VCaP (cell line): ENCODE data around the gene KCNT2.

ENCODE experiments used
- H3K27ac ChIP-seq: fragments of 450-650 bp; 2 replicates; pipeline ENCODE4 v1.5.1; 2017
- CTCF ChIP-seq: fragments of 450-650 bp; conservative IDR thresholded peaks from 2 replicates; pipeline ENCODE4 v1.5.1; 2017; ENCODE audit warnings: mild to moderate bottlenecking, moderate library complexity

Gene KCNT2

DNA sequence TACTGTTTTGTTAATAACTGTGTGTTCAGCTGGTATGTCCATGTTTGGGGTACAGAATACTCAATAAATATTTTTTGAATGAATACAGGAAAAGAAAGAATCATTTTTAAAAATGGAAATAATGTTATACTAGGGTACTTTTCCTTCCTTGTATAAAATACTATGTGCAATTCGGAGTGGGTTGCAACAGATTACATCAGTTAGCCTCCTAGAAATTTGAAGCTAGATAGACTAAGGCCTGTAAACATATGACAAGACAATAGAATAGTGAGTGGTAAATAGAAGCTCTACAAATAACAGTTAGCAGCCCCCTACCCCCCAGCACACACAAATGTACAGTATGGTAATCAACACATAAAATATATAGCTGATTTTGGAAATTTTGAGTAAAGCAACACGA lies 195.9 kb downstream of the KCNT2 start:
- no peak for TF ChIP-seq CTCF
- no peak overlapping the region for H3K27ac ChIP-seq

DNA sequence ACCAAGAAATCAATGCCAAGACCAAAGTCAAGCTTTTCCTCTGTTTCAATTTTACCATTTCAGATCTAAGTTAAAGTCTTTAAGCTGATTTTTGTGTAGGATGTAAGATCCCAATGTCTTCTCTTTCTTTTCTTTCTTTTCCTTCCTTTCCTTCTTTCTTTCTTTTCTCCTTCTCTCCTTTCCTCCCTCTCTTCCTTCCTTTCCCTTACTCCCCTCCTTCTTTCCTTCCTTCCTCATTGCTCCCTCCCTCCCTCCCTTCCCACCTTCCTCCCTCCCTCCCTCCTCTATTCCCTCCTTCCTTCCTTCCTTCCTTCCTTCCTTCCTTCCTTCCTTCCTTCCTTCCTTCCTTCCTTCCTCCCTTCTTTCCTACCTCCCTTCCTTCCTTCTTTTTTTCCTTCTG lies 197.5 kb downstream of the KCNT2 start:
- TF ChIP-seq CTCF: no peak
- no peak overlapping the region for H3K27ac ChIP-seq

- H3K27ac ChIP-seq: no peak overlapping the region
- TF ChIP-seq CTCF: no peak
These were observed 198.7 kb downstream of the KCNT2 start for GRCh38 chr1:196409586-196409985.

DNA sequence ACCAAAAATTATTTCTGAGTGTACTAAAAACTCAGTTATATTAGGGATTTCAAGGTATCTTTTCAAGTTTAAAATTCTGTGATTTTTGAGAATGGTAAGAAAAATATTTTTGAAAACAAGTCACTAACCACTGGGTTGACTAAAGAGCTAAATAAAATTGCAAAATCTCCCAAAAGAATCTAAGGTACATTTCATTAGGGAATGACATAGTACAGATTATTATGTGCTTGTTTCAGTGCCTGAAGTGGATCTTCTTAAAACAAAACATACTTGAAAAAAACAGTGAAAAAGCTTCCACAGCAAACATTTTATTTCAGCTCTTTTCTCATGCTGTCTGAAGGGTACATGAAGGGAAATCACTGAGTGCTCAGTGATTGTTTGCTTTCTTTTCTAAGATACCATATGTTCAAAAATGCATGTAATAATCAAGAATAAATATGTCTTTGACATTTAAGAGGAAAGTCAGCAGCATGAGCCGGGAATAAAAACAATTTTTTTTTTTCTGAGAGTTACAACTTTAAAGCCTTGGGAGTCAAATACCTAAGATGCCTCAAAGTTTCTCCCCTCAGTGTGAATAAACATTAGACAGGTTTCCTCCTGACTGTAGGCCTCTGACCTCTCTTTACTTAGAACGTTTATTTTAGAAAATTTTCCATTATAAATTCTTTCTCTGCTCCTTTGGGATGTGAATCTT lies 200.7 kb downstream of the KCNT2 start:
- H3K27ac ChIP-seq: no peak overlapping the region
- no peak for TF ChIP-seq CTCF

GRCh38 chr1:196405839-196406238 lies 202.4 kb downstream of the KCNT2 start:
- TF ChIP-seq CTCF: no peak
- no peak overlapping the region for H3K27ac ChIP-seq

GRCh38 chr1:196403803-196404690 lies 204.2 kb downstream of the KCNT2 start:
- no peak for TF ChIP-seq CTCF
- H3K27ac ChIP-seq: no peak overlapping the region

- no peak for TF ChIP-seq CTCF
- H3K27ac ChIP-seq: no peak overlapping the region
These were observed 206.3 kb downstream of the KCNT2 start for GRCh38 chr1:196401891-196402290.
